ENCODE results near the gene EVPLL. TPM values are rescaled to one million over a fixed set of nuclear protein-coding genes. Genes with fewer than 3 reads are reported as not detected.

The EVPLL gene
- total RNA-seq, 2 donors from 2014 or later = not detected

DNA sequence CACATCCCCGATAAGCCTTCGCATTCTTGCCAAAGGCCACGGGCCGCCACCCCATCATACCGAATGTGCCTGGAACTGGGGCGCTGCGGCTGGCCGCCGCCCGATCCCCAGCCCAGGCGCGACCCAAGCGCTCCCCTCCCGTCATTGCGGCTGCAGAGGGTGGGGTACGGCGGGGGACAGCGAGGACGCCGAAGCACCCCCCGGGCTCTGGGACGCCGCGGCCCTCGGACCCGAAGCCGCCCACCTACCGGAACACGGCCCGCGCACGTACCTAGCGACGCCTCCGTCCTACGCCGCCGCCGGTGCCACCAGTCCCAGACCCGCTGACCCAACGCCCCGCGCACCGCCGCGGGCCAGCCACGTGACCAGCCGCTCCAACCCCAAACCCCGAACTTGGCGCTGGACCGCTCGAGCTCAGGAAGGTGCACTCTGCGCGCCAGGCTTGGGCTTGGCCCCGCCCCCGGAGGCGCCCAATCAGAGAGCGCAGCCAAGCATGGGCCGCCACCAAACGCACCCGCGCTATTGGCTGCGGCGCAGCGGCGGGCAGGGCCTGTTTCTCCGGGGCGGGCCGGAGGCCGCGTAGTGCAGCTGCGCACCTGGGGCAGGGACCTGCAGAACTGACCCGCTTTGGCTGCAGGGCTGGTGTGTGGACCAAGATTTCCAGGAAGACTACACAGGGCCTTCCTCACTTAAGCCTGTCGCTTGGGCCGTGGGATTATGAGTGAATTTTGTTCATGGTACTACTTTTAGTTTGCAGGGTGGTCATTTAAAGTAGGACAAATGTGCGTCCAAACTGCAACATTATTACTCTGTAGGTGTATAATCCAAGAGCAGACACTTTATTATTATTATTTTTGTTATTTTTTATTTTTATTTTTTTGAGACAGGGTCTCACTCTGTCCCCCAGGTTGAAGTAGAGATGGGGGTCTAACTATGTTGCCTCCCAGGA lies 14.2 kb upstream of the EVPLL start, which contains the start of gene SHMT1:
Gene SHMT1 (minus strand): TSS at position 450 of the 949 bp plus-strand sequence. CDS start 7,569 bp downstream, outside the sequence.
- H3K4me1 ChIP-seq (ENCODE audit: control insufficient read depth, insufficient read depth, low read length) = no peaks in the 10 kb centered on the region
- H3K27me3 Mint-ChIP-seq (ENCODE audit: insufficient read depth) = no peaks in the 10 kb centered on the region
- TF ChIP-seq, protein P1, sequence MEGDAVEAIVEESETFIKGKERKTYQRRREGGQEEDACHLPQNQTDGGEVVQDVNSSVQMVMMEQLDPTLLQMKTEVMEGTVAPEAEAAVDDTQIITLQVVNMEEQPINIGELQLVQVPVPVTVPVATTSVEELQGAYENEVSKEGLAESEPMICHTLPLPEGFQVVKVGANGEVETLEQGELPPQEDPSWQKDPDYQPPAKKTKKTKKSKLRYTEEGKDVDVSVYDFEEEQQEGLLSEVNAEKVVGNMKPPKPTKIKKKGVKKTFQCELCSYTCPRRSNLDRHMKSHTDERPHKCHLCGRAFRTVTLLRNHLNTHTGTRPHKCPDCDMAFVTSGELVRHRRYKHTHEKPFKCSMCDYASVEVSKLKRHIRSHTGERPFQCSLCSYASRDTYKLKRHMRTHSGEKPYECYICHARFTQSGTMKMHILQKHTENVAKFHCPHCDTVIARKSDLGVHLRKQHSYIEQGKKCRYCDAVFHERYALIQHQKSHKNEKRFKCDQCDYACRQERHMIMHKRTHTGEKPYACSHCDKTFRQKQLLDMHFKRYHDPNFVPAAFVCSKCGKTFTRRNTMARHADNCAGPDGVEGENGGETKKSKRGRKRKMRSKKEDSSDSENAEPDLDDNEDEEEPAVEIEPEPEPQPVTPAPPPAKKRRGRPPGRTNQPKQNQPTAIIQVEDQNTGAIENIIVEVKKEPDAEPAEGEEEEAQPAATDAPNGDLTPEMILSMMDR (conservative IDR thresholded peaks at IDR 0.05) = no peak
- peak within 1 kb of the TSS; percentile 91 for H3K4me3 ChIP-seq (ENCODE audit: low read length)
- H3K9me3 Mint-ChIP-seq = no peaks in the 10 kb centered on the region
- peaks cover 10% of the 10 kb centered on the region for H3K36me3 ChIP-seq (ENCODE audit: control insufficient read depth, insufficient read depth, low read length)
- H3K4me1 Mint-ChIP-seq = peaks cover 11% of the 10 kb centered on the region
- whole genome bisulfite sequencing, 2 experiments (ENCODE audit: insufficient coverage in 1 of 2, insufficient read length in 1 of 2) = 0% methylated on average over 17 to 75 of the region's 76 CpGs
- H3K36me3 Mint-ChIP-seq (ENCODE audit: low read depth) = peaks cover 18% of the 10 kb centered on the region
- peak within 1 kb of the TSS; percentile 89 for H3K27ac Mint-ChIP-seq
- no peaks in the 10 kb centered on the region for H3K27me3 ChIP-seq (ENCODE audit: control insufficient read depth, insufficient read depth, low read length, poor library complexity, severe bottlenecking)
- peak within 1 kb of the TSS; percentile 81 for H3K4me3 Mint-ChIP-seq
- peak; percentile 100 for DNase-seq
- H3K9me3 ChIP-seq (ENCODE audit: control insufficient read depth, low read length) = no peaks in the 10 kb centered on the region
- H3K9ac ChIP-seq (ENCODE audit: extremely low read depth, low read length, poor library complexity, severe bottlenecking) = peak within 1 kb of the TSS; percentile 66
- no peak within 1 kb of the TSS for H3K27ac ChIP-seq (ENCODE audit: low read depth, low read length)

DNA sequence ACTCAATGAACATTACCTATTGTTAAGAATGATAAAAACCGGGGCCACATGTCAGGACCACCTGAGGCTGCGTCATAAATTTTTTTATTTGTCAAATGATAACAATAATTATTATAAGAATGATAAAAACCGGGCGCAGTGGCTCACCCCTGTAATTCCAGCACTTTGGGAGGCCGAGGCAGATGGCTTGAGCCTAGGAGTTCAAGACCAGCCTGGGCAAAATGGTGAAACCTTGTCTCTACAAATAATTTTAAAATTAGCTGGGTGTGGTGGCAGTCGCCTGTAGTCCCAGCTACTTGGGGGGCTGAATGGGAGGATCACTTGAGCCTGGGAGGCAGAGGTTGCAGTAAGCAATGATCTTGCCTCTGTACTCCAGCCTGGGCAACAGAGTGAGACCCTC lies 13.4 kb upstream of the EVPLL start:
- H3K27ac Mint-ChIP-seq = no peak overlapping the region
- WGBS, 2 experiments (ENCODE audit: insufficient coverage in 1 of 2, insufficient read length in 1 of 2) = 89 to 100% methylated on average over 3 to 4 of the region's 6 CpGs

DNA sequence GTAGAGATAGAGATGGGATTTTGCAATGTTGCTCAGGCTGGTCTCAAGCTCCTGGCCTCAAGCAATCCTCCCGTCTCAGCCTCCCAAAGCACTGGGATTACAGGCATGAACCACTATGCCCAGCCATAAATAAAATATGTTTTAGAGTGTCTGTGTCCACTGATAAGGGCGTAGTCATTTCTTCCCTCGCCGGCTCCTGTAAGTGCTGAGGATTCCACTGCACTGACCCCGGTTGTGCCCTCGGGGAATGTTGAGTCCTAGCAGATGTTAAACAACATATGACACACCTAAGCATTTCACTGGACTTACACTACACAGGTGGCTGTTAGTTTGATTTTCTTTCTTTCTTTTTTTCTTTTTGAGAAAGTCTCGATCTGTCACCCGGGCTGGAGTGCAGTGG lies 8.6 kb upstream of the EVPLL start:
- Mint-ChIP-seq H3K9me3 (no peaks in the 10 kb centered on the region), H3K27ac (no peak overlapping the region)
- no peaks in the 10 kb centered on the region for H3K36me3 ChIP-seq (ENCODE audit: control insufficient read depth, insufficient read depth, low read length)

More for the DNA sequence above, 13.4 kb upstream of the EVPLL start:
- no peaks in the 10 kb centered on the region for H3K9me3 ChIP-seq (ENCODE audit: control insufficient read depth, low read length)
- no peaks in the 10 kb centered on the region for H3K4me1 ChIP-seq (ENCODE audit: control insufficient read depth, insufficient read depth, low read length)
- H3K9ac ChIP-seq (ENCODE audit: extremely low read depth, low read length, poor library complexity, severe bottlenecking) = no peak overlapping the region
- H3K4me3 ChIP-seq (ENCODE audit: low read length) = no peak overlapping the region
- H3K36me3 Mint-ChIP-seq (ENCODE audit: low read depth) = peaks cover 11% of the 10 kb centered on the region
- DNase-seq = no peak
- H3K27ac ChIP-seq (ENCODE audit: low read depth, low read length) = no peak overlapping the region
- no peaks in the 10 kb centered on the region for H3K27me3 ChIP-seq (ENCODE audit: control insufficient read depth, insufficient read depth, low read length, poor library complexity, severe bottlenecking)
- H3K9me3 Mint-ChIP-seq = no peaks in the 10 kb centered on the region
- no peaks in the 10 kb centered on the region for H3K27me3 Mint-ChIP-seq (ENCODE audit: insufficient read depth)
- peaks cover 3% of the 10 kb centered on the region for H3K36me3 ChIP-seq (ENCODE audit: control insufficient read depth, insufficient read depth, low read length)
- H3K4me1 Mint-ChIP-seq = peaks cover 11% of the 10 kb centered on the region
- H3K4me3 Mint-ChIP-seq = no peak overlapping the region
- TF ChIP-seq, protein P1 (conservative IDR thresholded peaks at IDR 0.05) = no peak

More for the DNA sequence above, 8.6 kb upstream of the EVPLL start:
- no peak overlapping the region for H3K27ac ChIP-seq (ENCODE audit: low read depth, low read length)
- no peak for DNase-seq
- no peak overlapping the region for H3K9ac ChIP-seq (ENCODE audit: extremely low read depth, low read length, poor library complexity, severe bottlenecking)
- no peaks in the 10 kb centered on the region for H3K9me3 ChIP-seq (ENCODE audit: control insufficient read depth, low read length)
- H3K4me3 ChIP-seq (ENCODE audit: low read length) = no peak overlapping the region
- 91 to 100% methylated on average over 1 to 8 of the region's 8 CpGs for WGBS, 2 experiments (ENCODE audit: insufficient coverage in 1 of 2, insufficient read length in 1 of 2)
- Mint-ChIP-seq H3K4me1 (peaks cover 3% of the 10 kb centered on the region), H3K4me3 (no peak overlapping the region), H3K36me3 (ENCODE audit: low read depth) (no peaks in the 10 kb centered on the region), H3K27me3 (ENCODE audit: insufficient read depth) (no peaks in the 10 kb centered on the region)
- TF ChIP-seq, protein P1 (conservative IDR thresholded peaks at IDR 0.05) = no peak
- no peaks in the 10 kb centered on the region for H3K27me3 ChIP-seq (ENCODE audit: control insufficient read depth, insufficient read depth, low read length, poor library complexity, severe bottlenecking)
- H3K4me1 ChIP-seq (ENCODE audit: control insufficient read depth, insufficient read depth, low read length) = no peaks in the 10 kb centered on the region

Measured in endodermal cell (in vitro differentiated cells).